GM21447 (cell line): ENCODE data around the gene NEDD9.

Source experiments
- ATAC-seq: cut with Tn5 transposase; IDR thresholded peaks from one replicate; pipeline ENCODE4 v1.9.1; 2021; ENCODE audit not compliant: unreplicated experiment

NEDD9 gene

GRCh38 chr6:11203306-11204004 lies 29.0 kb downstream of the NEDD9 start:
- ATAC-seq, result no peak

GRCh38 chr6:11202513-11203305 lies 29.8 kb downstream of the NEDD9 start:
- ATAC-seq, result no peak

- ATAC-seq, result no peak
Measured at GRCh38 chr6:11201772-11202512, 30.5 kb downstream of the NEDD9 start.

- no peak for ATAC-seq
Measured at GRCh38 chr6:11201015-11201414, 31.5 kb downstream of the NEDD9 start.

GRCh38 chr6:11200356-11200755 lies 32.1 kb downstream of the NEDD9 start:
- ATAC-seq, result no peak

GRCh38 chr6:11198663-11199603 lies 33.5 kb downstream of the NEDD9 start:
- peak; percentile 68 for ATAC-seq

- no peak for ATAC-seq
Measured at GRCh38 chr6:11197850-11198249, 34.6 kb downstream of the NEDD9 start.

GRCh38 chr6:11197175-11197536 lies 35.3 kb downstream of the NEDD9 start:
- ATAC-seq, result no peak

- ATAC-seq, result no peak
Measured at GRCh38 chr6:11196511-11197174, 35.8 kb downstream of the NEDD9 start.

GRCh38 chr6:11194356-11195218 lies 37.9 kb downstream of the NEDD9 start:
- ATAC-seq, result no peak

- no peak for ATAC-seq
Measured at GRCh38 chr6:11193434-11193833, 39.0 kb downstream of the NEDD9 start.

GRCh38 chr6:11192167-11192566 lies 40.3 kb downstream of the NEDD9 start:
- ATAC-seq, result no peak

- no peak for ATAC-seq
Measured at GRCh38 chr6:11190625-11191245, 41.7 kb downstream of the NEDD9 start.

GRCh38 chr6:11189865-11190624 lies 42.4 kb downstream of the NEDD9 start:
- ATAC-seq, result no peak

GRCh38 chr6:11188161-11188915 lies 44.1 kb downstream of the NEDD9 start:
- ATAC-seq, result no peak

GRCh38 chr6:11187301-11187700 lies 45.2 kb downstream of the NEDD9 start:
- no peak for ATAC-seq

- no peak for ATAC-seq
Measured at GRCh38 chr6:11185204-11185842, 47.1 kb downstream of the NEDD9 start.
